Stimulated activated CD4-positive, alpha-beta T cell treated with anti-CD3 and anti-CD28 coated beads, Interleukin-15, amount 100 ng/mL, for 24 hours (primary cell): ENCODE data around the gene HAS3.
"Not testable (repeated sequence)": the region's sequence is repeated elsewhere in the genome, so short reads cannot be mapped to it uniquely, and the experiment has no call there.

ENCODE experiments used
- DNase-seq: peaks from one replicate; pipeline ENCODE4 v3.0.0-alpha.2; 2020

HAS3 gene

GRCh38 chr16:69105501-69106361, at the start of gene HAS3:
HAS3 (plus strand) TSS chr16:69105653; CDS start chr16:69109396, 3,743 bp downstream.
- DNase-seq: peak; percentile 61

GRCh38 chr16:69055980-69056379, 49.5 kb upstream of the HAS3 start:
- DNase-seq: no peak

GRCh38 chr16:69056421-69056820, 49.0 kb upstream of the HAS3 start:
- no peak for DNase-seq

- no peak for DNase-seq
Measured at GRCh38 chr16:69057400-69058378, 47.8 kb upstream of the HAS3 start.

GRCh38 chr16:69063491-69063890, 42.0 kb upstream of the HAS3 start:
- not testable (repeated sequence) for DNase-seq

GRCh38 chr16:69064124-69064763, 41.2 kb upstream of the HAS3 start:
- no peak for DNase-seq

- DNase-seq: no peak
Measured at GRCh38 chr16:69064764-69065313, 40.6 kb upstream of the HAS3 start.

- no peak for DNase-seq
Measured at GRCh38 chr16:69069504-69069903, 35.9 kb upstream of the HAS3 start.

- DNase-seq: no peak
Measured at GRCh38 chr16:69071036-69071435, 34.4 kb upstream of the HAS3 start.

GRCh38 chr16:69072640-69072974, 32.8 kb upstream of the HAS3 start:
- DNase-seq: no peak

GRCh38 chr16:69073181-69073702, 32.2 kb upstream of the HAS3 start:
- DNase-seq: no peak

GRCh38 chr16:69077251-69077650, 28.2 kb upstream of the HAS3 start:
- DNase-seq: no peak

GRCh38 chr16:69078073-69078472, 27.4 kb upstream of the HAS3 start:
- no peak for DNase-seq

- DNase-seq: no peak
Measured at GRCh38 chr16:69079697-69080096, 25.8 kb upstream of the HAS3 start.

- no peak for DNase-seq
Measured at GRCh38 chr16:69083306-69083941, 22.0 kb upstream of the HAS3 start.

GRCh38 chr16:69084289-69084688, 21.2 kb upstream of the HAS3 start:
- DNase-seq: no peak

GRCh38 chr16:69085032-69085695, 20.3 kb upstream of the HAS3 start:
- no peak for DNase-seq

GRCh38 chr16:69087161-69087581, 18.3 kb upstream of the HAS3 start:
- no peak for DNase-seq

GRCh38 chr16:69088684-69089083, 16.8 kb upstream of the HAS3 start:
- no peak for DNase-seq

GRCh38 chr16:69089091-69089910, 16.2 kb upstream of the HAS3 start:
- DNase-seq: peak; percentile 49

- no peak for DNase-seq
Measured at GRCh38 chr16:69093974-69094373, 11.5 kb upstream of the HAS3 start.
